Stimulated activated CD4-positive, alpha-beta T cell treated with anti-CD3 and anti-CD28 coated beads, TNF-alpha, amount 100 ng/mL, for 1 hour (primary cell): ENCODE data around the gene UMOD.

Source experiments
- DNase-seq, 3 donors: peaks; one replicate each; pipeline ENCODE4 v3.0.0-alpha.2; 2020; ENCODE audit warnings: low read depth in 3 of 3, low spot score in 1 of 3

Gene UMOD

GRCh38 chr16:20352615-20353014 is at the start of gene UMOD:
Gene UMOD (minus strand): TSS chr16:20352715. CDS start chr16:20350737, 1,978 bp downstream.
- no peak for DNase-seq

GRCh38 chr16:20401475-20402016 is 49.0 kb upstream of the UMOD start:
- no peak for DNase-seq

DNA sequence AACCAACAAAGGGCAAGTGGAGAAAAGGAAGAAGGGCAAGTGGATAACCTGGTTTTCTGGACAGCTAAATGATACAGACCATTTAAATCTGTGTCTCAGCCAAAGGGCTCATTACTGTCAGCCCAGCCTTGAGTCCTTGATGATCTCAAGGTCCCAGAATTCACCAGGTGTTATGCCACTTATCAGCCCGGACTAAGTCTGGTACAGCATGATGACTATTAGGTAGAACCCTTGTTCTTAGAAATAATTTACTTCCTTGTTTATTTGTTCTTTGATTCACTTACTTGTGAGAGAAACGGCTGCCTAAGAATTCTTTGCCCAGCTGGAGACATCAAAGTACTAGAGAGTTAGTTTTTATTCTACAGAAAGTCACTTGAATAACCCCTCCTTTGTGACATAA is 48.6 kb upstream of the UMOD start:
- no peak for DNase-seq

- DNase-seq, result no peak
These were observed 46.7 kb upstream of the UMOD start for GRCh38 chr16:20399185-20399584.

GRCh38 chr16:20398603-20399002 is 46.1 kb upstream of the UMOD start:
- DNase-seq, result no peak

DNA sequence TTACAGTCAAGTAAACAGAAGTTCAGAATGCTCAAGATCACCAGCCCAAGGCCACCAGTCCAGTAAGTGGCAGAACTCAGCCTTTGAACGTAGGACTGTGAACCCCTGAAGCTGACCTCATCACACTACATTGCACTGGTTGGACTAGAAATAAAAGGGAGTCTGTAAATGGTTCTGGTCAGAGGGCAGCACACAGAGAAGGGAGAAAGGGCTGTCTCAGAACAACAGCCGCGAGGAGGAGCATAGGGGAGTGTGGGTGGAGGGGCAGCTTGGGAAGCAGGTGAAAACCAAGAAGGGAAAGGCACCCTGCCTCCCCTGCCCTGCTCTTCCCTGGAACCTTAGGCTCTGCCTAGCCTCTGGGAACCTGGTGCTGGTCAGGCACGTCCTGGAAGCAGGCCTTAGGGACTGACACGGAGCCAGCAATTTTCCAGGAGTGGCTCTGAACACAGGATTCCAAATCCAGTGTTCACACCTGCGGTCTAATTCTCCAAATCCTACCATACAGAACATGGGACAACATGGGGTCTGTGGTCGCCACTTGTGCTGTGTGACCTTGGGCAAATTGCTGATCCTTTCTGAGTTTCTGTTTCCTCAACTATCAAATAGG is 45.1 kb upstream of the UMOD start:
- DNase-seq, result no peak

DNA sequence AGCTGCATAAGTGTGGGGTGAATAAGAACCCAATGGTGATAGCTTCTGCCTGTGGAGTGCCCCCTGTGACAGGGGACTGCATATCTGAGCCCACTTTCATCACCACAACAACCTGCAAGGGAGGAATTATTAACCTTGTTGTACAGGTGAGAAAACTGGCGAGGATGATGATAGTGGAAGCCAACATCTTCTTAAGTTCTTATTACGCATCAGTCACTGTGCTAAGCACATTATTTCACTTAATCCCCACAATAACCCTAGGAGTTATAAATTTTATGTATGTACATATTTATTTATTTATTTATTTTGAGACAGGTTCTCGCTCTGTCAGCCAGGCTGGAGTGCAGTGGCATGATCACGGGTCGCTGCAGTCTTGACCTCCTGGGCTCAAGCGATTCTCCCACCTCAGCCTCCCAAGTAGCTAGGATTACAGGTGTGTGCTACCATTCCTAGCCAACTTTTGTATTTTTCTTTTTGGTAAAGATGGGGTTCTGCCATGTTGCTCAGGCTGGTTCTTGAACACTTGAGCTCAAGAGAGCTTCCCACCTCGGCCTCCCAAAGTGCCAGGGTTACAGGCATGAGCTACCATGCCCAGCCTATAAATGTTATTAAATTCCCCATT is 44.4 kb upstream of the UMOD start:
- DNase-seq, result no peak

GRCh38 chr16:20395946-20396345 is 43.4 kb upstream of the UMOD start:
- no peak for DNase-seq

- DNase-seq, result no peak
These were observed 41.5 kb upstream of the UMOD start for GRCh38 chr16:20393801-20394577.

GRCh38 chr16:20391045-20391444 is 38.5 kb upstream of the UMOD start:
- DNase-seq, result no peak

DNA sequence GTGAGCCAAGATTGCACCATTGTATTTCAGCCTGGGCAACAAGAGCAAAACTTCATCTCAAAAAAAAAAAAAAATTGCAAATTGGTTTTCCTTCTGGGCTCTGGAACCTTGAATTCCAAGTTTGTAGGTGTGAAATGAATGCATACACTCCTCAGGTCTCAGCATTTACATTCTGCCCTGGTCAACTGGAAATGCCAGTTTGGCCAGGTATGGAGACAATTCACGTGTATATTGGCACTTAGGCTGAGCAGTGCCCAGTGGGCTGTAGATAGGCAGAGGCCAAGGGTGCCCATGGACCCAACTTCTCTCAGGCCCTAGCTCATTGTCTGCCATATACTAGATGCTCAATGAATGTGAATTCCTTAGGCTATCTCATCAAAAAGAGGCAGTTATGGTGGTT is 36.3 kb upstream of the UMOD start:
- no peak for DNase-seq

GRCh38 chr16:20387978-20388377 is 35.5 kb upstream of the UMOD start:
- no peak for DNase-seq

- peak in 1 of 3 donors; percentile 43 for DNase-seq
These were observed 33.6 kb upstream of the UMOD start for GRCh38 chr16:20385844-20386832.

DNA sequence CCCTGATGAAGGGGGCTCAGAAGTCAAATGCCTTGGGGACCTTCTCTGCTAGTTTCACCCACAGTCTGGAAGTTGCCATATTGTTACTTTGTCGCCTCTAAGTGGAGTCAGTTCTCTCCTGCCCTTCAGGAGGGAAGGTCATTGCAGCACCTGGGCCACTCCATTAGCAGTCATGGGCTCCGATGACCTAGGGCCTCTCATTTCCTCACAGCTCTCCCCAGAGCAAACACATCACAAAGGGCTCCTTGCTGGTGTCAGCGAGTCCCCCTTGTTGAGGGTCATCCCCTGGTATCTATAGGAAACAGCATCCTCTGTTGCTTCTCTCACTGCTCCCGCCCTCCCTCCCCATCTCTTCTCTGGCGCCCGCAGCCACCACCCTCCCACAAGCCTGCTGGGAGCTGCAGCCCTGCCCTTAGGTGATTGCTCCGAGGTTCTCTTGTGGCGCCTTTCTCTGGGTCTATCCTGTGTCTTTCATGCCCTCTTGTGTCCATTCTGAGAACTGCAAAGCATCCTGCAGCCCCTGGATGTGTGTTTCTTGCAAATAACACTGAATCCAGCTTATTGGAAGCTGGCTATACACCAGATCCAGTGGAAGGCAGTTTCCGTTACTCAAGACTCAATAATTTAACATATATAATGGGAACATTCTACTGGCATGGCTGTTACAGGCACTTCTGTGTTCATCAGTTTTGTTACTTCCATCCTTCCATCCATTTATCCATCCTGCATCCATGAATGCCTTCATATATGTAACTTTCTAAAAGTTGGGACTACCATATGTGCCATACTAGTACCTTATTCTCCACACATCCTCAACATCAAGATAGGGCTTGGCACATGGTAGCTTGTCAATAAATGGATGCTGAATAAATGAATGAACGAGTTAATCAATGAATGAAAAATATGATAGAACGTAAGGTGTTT is 30.9 kb upstream of the UMOD start:
- peak in 1 of 3 donors; percentile 8 for DNase-seq

DNA sequence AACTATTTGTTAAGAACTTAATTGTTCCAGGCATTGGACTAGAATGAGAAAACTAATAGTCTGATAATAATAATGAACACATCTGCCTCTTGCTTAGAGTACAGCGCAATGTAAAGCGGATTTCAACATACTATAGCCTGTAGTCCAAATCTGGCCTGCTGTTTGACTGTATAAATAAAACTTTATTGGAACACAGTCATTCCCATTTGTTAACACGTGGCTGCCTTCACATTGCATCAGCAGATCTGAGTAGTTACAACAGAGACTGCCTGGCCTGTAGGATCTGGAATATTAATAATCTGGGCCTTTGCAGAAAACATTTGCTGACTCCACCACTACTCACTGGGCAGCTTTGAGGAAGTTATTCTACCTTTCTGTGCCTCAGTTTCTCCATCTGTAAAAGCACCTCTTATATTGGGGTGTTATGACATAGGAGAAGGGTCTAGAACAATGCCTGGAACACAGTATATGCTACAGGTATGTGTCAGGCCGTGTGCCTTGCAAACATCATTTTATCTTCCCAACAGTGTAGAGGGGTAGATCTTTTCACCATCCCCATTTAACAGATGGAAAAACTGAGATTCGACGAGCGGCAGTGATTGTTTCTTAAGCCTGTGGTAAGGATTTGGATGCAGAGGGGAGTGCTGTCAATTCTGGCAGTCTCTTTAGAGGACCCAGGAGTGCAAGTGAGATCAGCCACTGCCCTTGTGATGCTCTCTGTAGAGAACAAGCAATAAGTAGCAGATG is 29.9 kb upstream of the UMOD start:
- DNase-seq, result no peak

GRCh38 chr16:20380782-20381181 is 28.3 kb upstream of the UMOD start:
- DNase-seq, result no peak

DNA sequence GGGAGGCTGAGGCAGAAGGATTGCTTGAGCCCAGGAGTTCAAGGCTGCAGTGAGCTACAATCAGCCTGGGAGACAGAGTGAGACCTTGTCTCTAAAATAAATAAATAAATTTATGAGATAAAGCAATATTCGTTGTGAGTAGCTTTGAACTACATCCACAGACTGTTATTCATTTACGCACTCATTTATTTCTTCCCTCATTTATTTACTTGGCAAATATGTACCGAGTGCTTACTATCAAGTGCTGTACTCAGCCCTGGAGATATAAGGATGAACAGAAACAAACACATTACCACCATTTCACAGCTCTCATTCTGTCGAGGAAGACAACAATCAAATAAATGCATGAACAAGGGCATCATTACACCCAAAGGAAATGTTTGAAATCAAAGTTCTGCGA is 24.7 kb upstream of the UMOD start:
- no peak for DNase-seq

- no peak for DNase-seq
These were observed 20.2 kb upstream of the UMOD start for GRCh38 chr16:20372701-20373100.

DNA sequence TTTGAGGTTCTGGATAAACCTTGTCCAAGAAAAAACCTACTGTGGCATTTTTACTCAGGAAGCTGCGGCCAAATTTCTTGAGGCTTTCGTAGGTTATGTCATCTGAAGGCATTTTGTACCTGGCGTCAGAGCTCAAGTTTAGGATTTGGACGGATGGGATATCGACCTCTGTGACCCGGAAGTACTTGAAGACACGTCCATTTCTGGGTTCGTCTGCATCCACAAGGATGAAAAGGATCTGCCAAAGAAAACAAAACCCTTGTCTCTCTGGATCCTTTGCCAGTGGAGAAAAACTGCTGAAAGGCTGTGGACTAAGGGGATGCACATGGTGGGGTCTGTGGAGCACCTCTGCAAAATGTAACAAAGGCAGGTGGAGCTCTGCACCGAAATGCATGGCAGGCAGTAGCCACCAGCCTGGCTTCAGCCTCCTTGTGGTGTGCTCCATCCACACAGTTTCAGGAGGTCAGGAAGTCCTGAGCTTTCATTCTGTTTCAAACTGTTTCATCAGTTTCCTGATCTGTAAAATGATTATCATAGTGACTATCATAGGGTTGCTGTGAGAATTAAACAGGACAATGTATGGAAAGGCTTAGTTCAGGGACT is 17.0 kb upstream of the UMOD start:
- DNase-seq, result no peak
